NT2/D1 (cell line): ENCODE results near the gene MCTP1.

Experiments used
- SUZ12 ChIP-seq: IDR thresholded peaks from 2 replicates; pipeline ENCODE4 v1.6.1; 2011; ENCODE audit not compliant: insufficient read length, insufficient read depth; ENCODE audit errors: extremely low read depth
- YY1 ChIP-seq: IDR thresholded peaks from 2 replicates; pipeline ENCODE4 v1.6.1; 2011; ENCODE audit not compliant: insufficient read length, insufficient read depth
- ZNF274 ChIP-seq: IDR thresholded peaks from 2 replicates; pipeline ENCODE4 v1.6.1; 2011; ENCODE audit warnings: mild to moderate bottlenecking, low read depth, low read length

DNA sequence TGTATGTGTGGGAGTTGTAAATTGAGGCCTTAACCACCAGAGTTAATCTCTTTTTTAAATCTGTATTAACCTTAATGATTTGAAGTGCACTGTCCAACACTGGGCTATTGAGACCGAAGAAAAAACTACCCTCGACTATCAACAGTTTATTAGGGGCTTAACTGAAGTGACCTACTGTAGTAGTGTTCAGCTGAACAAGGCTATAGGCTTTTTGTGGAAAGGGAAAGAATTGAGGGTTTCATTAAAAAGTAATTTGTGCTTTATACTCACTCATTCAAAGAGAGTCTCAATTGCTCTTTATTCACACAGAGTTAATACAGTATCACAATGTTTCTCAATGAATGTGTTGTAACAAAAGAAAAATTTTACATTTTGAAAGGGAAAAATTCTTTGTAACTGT, 399.0 kb downstream of the MCTP1 start:
- TF ChIP-seq YY1: no peak
- TF ChIP-seq SUZ12: no peak
- TF ChIP-seq ZNF274: no peak
